ENCODE data around the gene OR4F6.
"Not testable (repeated sequence)": the region's sequence is repeated elsewhere in the genome, so short reads cannot be mapped to it uniquely, and the experiment has no call there.

Gene OR4F6

GRCh38 chr15:101803209-101803608, at the start of gene OR4F6:
Gene OR4F6, plus strand, starts transcription at chr15:101803509. Its CDS starts 2,211 bp downstream, at chr15:101805720.
- DNase-seq: no peak

GRCh38 chr15:101764669-101765339, 38.5 kb upstream of the OR4F6 start:
- DNase-seq: not testable (repeated sequence)

- not testable (repeated sequence) for DNase-seq
These were observed 38.0 kb upstream of the OR4F6 start for GRCh38 chr15:101765340-101765671.

GRCh38 chr15:101765772-101766456, 37.4 kb upstream of the OR4F6 start:
- DNase-seq: no peak

GRCh38 chr15:101767083-101767640, 36.1 kb upstream of the OR4F6 start:
- DNase-seq: not testable (repeated sequence)

GRCh38 chr15:101772921-101773320, 30.4 kb upstream of the OR4F6 start:
- no peak for DNase-seq

- DNase-seq: no peak
These were observed 29.7 kb upstream of the OR4F6 start for GRCh38 chr15:101773496-101774100.

- no peak for DNase-seq
These were observed 28.2 kb upstream of the OR4F6 start for GRCh38 chr15:101775136-101775535.

GRCh38 chr15:101778576-101778975, 24.7 kb upstream of the OR4F6 start:
- not testable (repeated sequence) for DNase-seq

GRCh38 chr15:101780225-101780624, 23.1 kb upstream of the OR4F6 start:
- DNase-seq: not testable (repeated sequence)

GRCh38 chr15:101781928-101782327, 21.4 kb upstream of the OR4F6 start:
- no peak for DNase-seq

GRCh38 chr15:101784644-101785043, 18.7 kb upstream of the OR4F6 start:
- DNase-seq: no peak

GRCh38 chr15:101786422-101786821, 16.9 kb upstream of the OR4F6 start:
- not testable (repeated sequence) for DNase-seq

- not testable (repeated sequence) for DNase-seq
These were observed 15.3 kb upstream of the OR4F6 start for GRCh38 chr15:101788001-101788400.

- DNase-seq: not testable (repeated sequence)
These were observed 14.6 kb upstream of the OR4F6 start for GRCh38 chr15:101788503-101789269.

GRCh38 chr15:101790748-101791147, 12.6 kb upstream of the OR4F6 start:
- DNase-seq: not testable (repeated sequence)

GRCh38 chr15:101793981-101794380, 9.3 kb upstream of the OR4F6 start:
- not testable (repeated sequence) for DNase-seq

GRCh38 chr15:101795455-101795854, 7.9 kb upstream of the OR4F6 start:
- no peak for DNase-seq

- no peak for DNase-seq
These were observed 3.6 kb upstream of the OR4F6 start for GRCh38 chr15:101799665-101800064.

GRCh38 chr15:101801048-101801447, 2.3 kb upstream of the OR4F6 start:
- DNase-seq: no peak

- DNase-seq: no peak
These were observed 367 bp downstream of the OR4F6 start for GRCh38 chr15:101803676-101804075.

- no peak for DNase-seq
These were observed 1.1 kb downstream of the OR4F6 start for GRCh38 chr15:101804375-101804774.

GRCh38 chr15:101804941-101805340, 1.6 kb downstream of the OR4F6 start:
- DNase-seq: no peak
